ENCODE results near the gene PXDN.

GRCh38 chr2:1680222-1681016 lies 63.9 kb downstream of the PXDN start:
- no peak for TF ChIP-seq CTCF (IDR thresholded peaks at IDR 0.05)
- TF ChIP-seq POLR2AphosphoS5 (IDR thresholded peaks at IDR 0.05) = no peak
- no peak for TF ChIP-seq POLR2A (IDR thresholded peaks at IDR 0.05)
